Stimulated activated naive CD8-positive, alpha-beta T cell treated with anti-CD3 and anti-CD28 coated beads, Interleukin-15, Interleukin-2, amounts not matched to agents 100 ng/mL and 50 ng/mL, for 24 hours (primary cell): ENCODE measurements around the gene ASH1L.
"Not testable (repeated sequence)": the region's sequence is repeated elsewhere in the genome, so short reads cannot be mapped to it uniquely, and the experiment has no call there.

Experiments used
- H3K27ac Mint-ChIP-seq: one replicate; pipeline ENCODE4 v1.8.0; 2021; ENCODE audit warnings: mild to moderate bottlenecking, mixed read lengths
- H3K27me3 Mint-ChIP-seq: one replicate; pipeline ENCODE4 v1.8.0; 2021; ENCODE audit warnings: mixed read lengths
- H3K36me3 Mint-ChIP-seq: one replicate; pipeline ENCODE4 v1.8.0; 2021; ENCODE audit warnings: low read depth, mixed read lengths
- H3K4me1 Mint-ChIP-seq: one replicate; pipeline ENCODE4 v1.8.0; 2021; ENCODE audit warnings: low read depth, mixed read lengths
- H3K4me3 Mint-ChIP-seq: one replicate; pipeline ENCODE4 v1.8.0; 2021; ENCODE audit warnings: mild to moderate bottlenecking, mixed read lengths
- H3K9me3 Mint-ChIP-seq: one replicate; pipeline ENCODE4 v1.8.0; 2021; ENCODE audit warnings: mixed read lengths

The ASH1L gene

DNA sequence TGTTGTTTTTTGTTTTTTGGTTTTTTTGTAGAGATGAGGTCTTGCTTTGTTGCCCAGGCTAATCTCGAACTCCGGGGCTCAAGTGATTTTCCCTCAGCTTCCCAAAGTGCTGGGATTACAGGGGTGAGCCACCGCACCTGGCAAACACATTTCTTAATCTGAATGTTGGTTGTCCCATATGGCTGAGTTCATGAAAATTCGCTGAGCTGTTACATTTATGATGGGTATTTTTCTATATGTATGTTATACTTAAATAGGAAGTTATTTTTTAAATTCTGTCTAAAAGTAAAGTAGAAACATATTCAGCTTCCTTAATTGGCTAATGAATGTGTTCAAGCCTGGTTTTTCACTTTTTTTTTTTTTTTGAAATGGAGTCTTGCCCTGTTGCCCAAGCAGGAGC is 75.1 kb downstream of the ASH1L start:
- no peak overlapping the region for H3K4me3 Mint-ChIP-seq
- no peaks in the 10 kb centered on the region for H3K9me3 Mint-ChIP-seq
- H3K27ac Mint-ChIP-seq: no peak overlapping the region
- no peaks in the 10 kb centered on the region for H3K27me3 Mint-ChIP-seq
- H3K36me3 Mint-ChIP-seq: peaks cover 11% of the 10 kb centered on the region
- peaks cover 8% of the 10 kb centered on the region for H3K4me1 Mint-ChIP-seq

DNA sequence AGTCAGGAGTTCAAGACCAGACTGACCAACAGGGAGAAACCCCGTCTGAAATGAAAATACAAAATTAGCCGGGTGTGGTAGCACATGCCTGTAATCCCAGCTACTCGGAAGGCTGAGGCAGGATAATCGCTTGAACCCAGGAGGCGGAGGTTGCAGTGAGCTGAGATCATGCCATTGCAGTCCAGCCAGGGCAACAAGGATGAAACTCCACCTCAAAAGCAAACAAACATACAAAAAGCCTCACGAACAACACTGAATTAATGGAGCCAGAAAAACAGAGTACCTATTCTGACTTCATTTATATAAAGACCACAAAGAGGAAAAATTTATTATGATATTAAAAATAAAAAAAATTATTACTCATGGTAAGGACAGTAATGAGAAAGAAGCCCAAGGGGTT is 75.7 kb downstream of the ASH1L start:
- not testable (repeated sequence) for H3K9me3 Mint-ChIP-seq, H3K4me1 Mint-ChIP-seq, H3K27ac Mint-ChIP-seq, H3K27me3 Mint-ChIP-seq, H3K4me3 Mint-ChIP-seq
- peaks cover 14% of the 10 kb centered on the region for H3K36me3 Mint-ChIP-seq

DNA sequence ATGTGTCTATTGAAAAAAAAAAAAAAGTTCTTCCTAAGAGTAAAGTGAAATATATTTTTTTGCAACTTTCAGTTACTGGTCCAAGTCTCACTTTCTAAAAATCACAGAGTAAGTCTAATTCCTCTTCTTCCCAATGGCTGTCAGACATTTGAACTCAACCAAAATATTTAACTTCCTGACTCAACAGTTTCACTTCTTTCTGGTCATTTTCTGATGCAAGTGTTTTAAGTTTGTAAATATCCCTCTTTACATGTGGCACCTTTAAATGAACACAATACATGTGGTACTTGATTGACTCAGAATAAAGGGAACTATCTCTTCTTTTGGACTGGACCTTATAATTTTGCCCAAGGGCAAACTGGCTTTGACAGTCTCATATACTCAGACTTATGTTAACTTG is 76.7 kb downstream of the ASH1L start:
- Mint-ChIP-seq H3K27me3 (no peaks in the 10 kb centered on the region), H3K4me1 (peaks cover 8% of the 10 kb centered on the region), H3K9me3 (no peaks in the 10 kb centered on the region), H3K36me3 (peaks cover 24% of the 10 kb centered on the region), H3K27ac (no peak overlapping the region), H3K4me3 (no peak overlapping the region)

DNA sequence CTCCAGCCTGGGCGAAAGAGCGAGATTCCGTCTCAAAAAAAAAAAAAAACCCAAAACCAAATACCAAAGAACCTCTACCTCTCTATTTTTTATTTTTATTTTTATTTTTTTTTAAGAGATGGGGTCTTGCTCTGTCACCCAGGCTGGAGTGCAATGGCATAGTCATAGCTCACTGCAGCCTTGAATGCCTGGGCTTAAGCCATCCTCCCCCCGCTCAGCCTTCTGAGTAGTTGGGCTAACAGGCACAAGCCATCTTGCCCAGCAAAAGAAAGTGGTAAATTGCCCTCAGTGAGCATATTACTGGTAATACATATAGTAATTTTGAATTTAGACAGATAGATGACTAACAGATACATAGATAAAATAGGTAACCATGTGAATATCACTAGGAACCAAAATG is 77.4 kb downstream of the ASH1L start:
- H3K4me3 Mint-ChIP-seq: no peak overlapping the region
- peaks cover 27% of the 10 kb centered on the region for H3K36me3 Mint-ChIP-seq
- no peaks in the 10 kb centered on the region for H3K9me3 Mint-ChIP-seq
- H3K4me1 Mint-ChIP-seq: peaks cover 8% of the 10 kb centered on the region
- H3K27me3 Mint-ChIP-seq: no peaks in the 10 kb centered on the region
- no peak overlapping the region for H3K27ac Mint-ChIP-seq

DNA sequence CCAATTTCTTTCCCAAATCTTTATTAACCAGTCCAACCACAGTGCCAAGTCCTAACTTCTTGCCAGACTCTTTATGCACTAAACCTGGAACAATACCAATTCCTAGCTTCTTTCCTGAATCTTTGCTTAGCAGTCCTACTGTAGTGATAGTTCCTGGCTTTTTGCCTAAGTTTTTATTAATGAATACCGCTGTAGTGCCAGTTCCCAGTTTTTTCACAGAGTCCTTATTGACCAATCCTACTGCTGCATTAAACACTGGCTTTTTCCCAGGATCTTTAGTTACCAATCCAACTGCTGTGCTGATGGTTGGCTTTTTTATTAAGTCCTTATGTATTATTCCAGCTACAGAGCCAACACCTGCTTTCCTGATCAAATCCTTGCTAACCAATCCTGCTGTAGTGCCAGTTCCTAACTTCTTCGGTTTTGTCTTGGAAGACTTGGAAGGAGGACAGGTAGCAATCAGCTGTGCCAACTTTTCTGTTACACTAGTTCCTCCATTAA is 80.8 kb downstream of the ASH1L start:
- no peaks in the 10 kb centered on the region for H3K9me3 Mint-ChIP-seq
- H3K36me3 Mint-ChIP-seq: peaks cover 49% of the 10 kb centered on the region
- H3K4me3 Mint-ChIP-seq: no peak overlapping the region
- H3K4me1 Mint-ChIP-seq: peaks cover 11% of the 10 kb centered on the region
- no peaks in the 10 kb centered on the region for H3K27me3 Mint-ChIP-seq
- H3K27ac Mint-ChIP-seq: no peak overlapping the region

DNA sequence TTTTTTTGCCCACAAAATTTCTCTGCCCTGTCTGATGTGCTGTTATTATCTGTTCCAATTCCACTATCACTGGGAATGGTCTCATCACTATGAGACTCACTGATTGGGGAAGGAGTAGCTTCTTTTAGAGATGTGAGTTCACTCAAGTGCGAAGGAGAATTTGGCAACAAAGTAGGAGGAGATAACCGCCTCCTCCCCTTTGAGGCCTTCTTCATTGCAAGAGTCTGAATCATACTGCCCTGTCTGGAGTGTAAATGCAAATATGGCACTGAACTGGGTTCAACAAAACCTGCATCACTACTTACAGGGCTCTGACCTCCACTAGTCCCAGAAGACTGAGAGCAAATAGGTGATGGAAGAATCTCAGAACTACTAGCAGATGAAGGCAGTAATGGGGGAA is 83.4 kb downstream of the ASH1L start:
- H3K36me3 Mint-ChIP-seq: peaks cover 57% of the 10 kb centered on the region
- peaks cover 4% of the 10 kb centered on the region for H3K9me3 Mint-ChIP-seq
- H3K4me3 Mint-ChIP-seq: no peak overlapping the region
- H3K4me1 Mint-ChIP-seq: peaks cover 7% of the 10 kb centered on the region
- H3K27me3 Mint-ChIP-seq: no peaks in the 10 kb centered on the region
- H3K27ac Mint-ChIP-seq: peak overlapping the region; percentile 56

DNA sequence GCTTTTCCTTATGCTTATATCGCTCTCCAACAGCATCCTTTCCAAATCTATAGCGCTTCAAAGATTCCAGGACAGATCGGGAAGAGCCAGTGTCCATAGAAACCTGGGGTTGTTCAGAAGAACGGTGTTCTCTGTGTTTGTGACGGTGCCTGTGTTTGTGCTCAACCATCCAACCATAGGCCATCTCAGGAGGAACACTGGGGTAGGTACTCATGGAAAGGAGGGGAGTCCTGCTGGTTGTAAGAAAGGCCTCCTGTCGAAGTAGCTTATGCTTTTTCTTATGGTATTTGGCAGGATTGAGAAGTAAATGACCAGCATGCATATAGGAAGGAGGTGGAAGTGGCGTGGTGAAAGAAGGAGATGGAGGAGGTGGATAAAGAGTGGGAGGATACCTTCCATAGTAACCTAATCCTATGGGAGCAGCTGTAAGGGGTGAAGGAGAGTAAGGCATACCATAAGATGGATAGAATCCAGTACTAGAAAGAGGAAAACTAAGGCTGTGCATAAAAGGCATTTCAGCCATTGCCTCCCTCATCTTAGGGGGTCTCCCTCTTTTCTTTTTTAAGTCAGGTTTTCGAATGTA is 84.2 kb downstream of the ASH1L start:
- H3K4me3 Mint-ChIP-seq: no peak overlapping the region
- peaks cover 4% of the 10 kb centered on the region for H3K9me3 Mint-ChIP-seq
- H3K36me3 Mint-ChIP-seq: peaks cover 60% of the 10 kb centered on the region
- peak overlapping the region; percentile 21 for H3K27ac Mint-ChIP-seq
- no peaks in the 10 kb centered on the region for H3K27me3 Mint-ChIP-seq
- H3K4me1 Mint-ChIP-seq: peaks cover 7% of the 10 kb centered on the region

DNA sequence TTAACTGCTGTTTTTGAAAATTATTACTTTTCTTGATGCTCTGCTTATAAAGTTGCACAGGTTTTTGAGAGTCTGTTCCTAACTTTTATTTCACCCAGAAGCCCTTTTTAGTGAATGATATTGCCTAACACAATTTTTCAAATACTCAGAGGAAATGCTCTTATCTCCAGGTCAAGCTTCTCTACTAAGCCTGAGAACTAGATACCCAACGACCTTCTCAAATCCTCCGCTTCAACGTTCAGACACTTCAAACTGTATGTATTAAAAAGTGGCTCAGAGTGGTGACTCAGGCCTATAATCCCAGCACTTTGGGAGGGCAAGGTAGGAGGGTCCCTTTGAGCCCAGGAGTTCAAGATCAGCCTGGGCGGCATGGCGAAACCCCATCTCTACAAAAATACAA is 88.5 kb downstream of the ASH1L start:
- H3K27ac Mint-ChIP-seq: no peak overlapping the region
- peaks cover 12% of the 10 kb centered on the region for H3K4me1 Mint-ChIP-seq
- H3K36me3 Mint-ChIP-seq: peaks cover 66% of the 10 kb centered on the region
- no peak overlapping the region for H3K4me3 Mint-ChIP-seq
- no peaks in the 10 kb centered on the region for H3K27me3 Mint-ChIP-seq
- peaks cover 14% of the 10 kb centered on the region for H3K9me3 Mint-ChIP-seq

DNA sequence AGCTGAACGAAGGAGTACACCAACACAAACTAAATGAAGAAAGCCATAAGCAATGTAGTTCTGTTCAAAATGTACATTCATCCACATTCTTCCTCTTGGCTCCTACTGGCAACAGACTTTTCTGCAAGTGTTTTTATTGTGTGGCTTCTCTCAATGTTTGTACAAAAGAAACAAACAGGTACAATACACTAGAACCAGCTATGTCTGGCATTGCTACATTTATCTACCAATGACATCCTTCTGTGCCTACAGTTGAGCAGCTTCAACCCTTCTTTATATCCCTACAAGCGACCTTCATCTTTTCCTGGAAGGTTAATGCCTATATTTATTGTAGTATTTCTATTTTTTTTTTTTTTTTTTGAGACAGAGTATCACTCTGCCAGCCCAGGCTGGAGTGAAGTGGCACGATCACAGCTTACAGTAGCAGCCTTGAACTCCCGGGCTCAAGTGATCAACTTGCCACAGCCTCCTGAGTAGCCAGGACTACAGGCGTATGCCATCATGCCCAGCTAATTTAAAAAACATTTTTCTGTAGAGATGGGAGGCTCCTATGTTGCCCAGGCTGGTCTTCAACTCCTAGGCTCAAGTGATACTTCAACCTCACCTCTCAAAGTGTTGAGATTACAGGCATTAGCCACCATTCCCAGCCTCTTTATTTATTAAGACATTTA is 89.3 kb downstream of the ASH1L start:
- H3K4me1 Mint-ChIP-seq: peaks cover 17% of the 10 kb centered on the region

DNA sequence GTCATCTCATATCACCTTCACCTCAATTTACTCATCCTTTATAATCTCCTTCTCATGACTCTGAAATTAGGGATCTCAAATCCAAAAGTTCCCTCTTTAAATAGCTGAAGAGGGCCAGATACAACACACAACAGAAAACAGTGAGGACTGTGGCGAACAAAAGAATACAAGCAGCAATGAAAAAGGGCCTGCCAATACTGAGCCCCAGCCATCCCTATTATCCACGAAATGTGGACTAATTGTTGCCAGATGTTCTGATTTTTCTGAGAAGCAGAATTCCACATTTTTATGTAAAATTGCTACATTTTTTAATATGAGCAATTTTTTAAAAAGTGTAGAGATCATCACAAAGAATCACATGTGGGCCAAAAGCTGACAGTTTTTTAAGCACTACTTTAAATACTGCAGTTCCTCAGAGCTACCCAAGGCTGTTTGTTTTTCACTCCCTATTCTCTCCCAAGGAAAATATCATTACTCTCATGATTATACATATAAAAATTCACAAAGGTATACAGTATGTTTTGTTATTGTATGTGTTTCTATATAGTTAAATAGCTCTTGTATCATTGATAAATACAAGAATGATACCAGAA is 90.0 kb downstream of the ASH1L start:
- Mint-ChIP-seq H3K4me1 (peaks cover 24% of the 10 kb centered on the region), H3K27ac (no peak overlapping the region), H3K36me3 (peaks cover 63% of the 10 kb centered on the region), H3K9me3 (peaks cover 14% of the 10 kb centered on the region), H3K27me3 (no peaks in the 10 kb centered on the region), H3K4me3 (no peak overlapping the region)

More for the DNA sequence above, 89.3 kb downstream of the ASH1L start:
- Mint-ChIP-seq H3K36me3 (peaks cover 64% of the 10 kb centered on the region), H3K9me3 (peaks cover 14% of the 10 kb centered on the region), H3K4me3 (no peak overlapping the region), H3K27me3 (no peaks in the 10 kb centered on the region), H3K27ac (no peak overlapping the region)

DNA sequence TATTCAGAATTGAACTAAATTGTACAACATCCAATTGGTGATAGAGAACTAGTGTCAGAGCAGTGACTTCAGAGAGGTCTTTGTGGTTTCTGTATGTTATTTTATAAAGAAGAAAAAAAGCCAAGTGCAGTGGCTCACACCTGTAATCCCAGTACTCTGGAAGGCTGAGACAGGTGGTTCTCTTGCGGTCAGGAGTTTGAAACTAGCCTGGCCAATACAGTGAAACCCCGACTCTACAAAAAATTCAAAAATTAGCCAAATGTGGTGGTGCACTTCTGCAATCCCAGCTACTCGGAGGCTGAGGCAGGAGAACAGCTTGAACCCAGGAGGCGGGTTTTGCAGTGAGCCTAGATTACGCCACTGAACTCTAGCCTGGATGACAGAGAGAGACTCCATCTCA is 90.7 kb downstream of the ASH1L start:
- peaks cover 14% of the 10 kb centered on the region for H3K9me3 Mint-ChIP-seq
- no peak overlapping the region for H3K4me3 Mint-ChIP-seq
- peaks cover 63% of the 10 kb centered on the region for H3K36me3 Mint-ChIP-seq
- H3K27ac Mint-ChIP-seq: no peak overlapping the region
- no peaks in the 10 kb centered on the region for H3K27me3 Mint-ChIP-seq
- H3K4me1 Mint-ChIP-seq: peaks cover 31% of the 10 kb centered on the region

DNA sequence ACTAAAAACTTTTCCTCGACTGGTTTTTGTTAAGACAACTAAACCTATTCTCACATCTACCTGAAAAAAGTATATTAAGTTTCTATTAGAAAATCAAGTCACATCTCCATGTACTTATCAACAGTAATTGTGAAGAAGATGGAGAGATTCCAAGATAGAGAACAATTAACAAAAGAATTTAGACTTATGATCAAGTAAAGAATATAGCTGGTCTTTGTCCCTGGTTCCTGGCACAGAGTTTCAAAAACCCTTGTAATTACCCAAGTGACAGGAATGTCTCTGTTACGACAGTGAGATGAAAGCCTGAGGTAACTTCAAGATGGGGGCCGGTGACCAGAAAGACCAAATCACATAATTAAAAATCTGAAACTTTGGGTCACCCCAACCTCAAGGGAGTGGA is 91.6 kb downstream of the ASH1L start:
- Mint-ChIP-seq H3K4me1 (peaks cover 39% of the 10 kb centered on the region), H3K27me3 (no peaks in the 10 kb centered on the region), H3K36me3 (peaks cover 63% of the 10 kb centered on the region), H3K4me3 (no peak overlapping the region), H3K27ac (no peak overlapping the region), H3K9me3 (peaks cover 14% of the 10 kb centered on the region)

DNA sequence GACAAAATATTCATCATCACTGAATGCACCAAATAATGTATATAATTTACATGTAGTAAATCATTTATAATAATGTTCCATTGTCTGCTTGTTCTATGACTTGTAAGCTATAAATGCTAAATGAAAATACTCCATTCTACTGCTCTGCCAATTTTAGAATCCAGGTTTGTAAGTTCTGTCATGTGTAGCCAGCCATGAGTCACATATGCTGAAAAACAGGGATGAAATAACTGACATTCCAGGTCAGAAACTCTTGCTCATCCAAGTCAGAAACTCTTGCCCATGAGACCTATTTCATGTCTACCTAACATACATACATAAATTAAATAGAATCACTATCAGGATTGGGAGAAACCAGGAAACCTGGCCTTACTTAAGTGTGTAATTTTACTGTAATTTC is 95.6 kb downstream of the ASH1L start:
- peaks cover 44% of the 10 kb centered on the region for H3K36me3 Mint-ChIP-seq

DNA sequence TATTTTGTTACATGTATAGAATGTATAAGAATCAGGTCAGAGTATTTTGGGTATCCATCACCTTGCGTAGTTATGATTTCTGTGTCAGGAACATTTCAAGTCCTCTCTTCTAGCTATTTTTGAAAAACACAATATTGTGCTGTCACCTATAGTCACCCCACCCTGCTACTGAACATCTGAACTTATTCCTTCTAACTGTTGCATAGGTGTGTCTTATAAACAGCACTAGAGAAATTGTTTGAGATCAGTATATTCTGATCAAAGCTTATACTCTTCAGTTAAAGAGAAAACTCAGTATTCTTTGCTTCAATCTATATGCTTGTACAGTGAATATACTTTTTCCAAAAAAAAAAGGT is 96.0 kb downstream of the ASH1L start:
- H3K4me1 Mint-ChIP-seq: peaks cover 63% of the 10 kb centered on the region
- peak overlapping the region; percentile 76 for H3K27ac Mint-ChIP-seq
- peaks cover 40% of the 10 kb centered on the region for H3K36me3 Mint-ChIP-seq
- H3K27me3 Mint-ChIP-seq: no peaks in the 10 kb centered on the region
- peak overlapping the region; percentile 8 for H3K4me3 Mint-ChIP-seq
- H3K9me3 Mint-ChIP-seq: peaks cover 3% of the 10 kb centered on the region

More for the DNA sequence above, 95.6 kb downstream of the ASH1L start:
- no peaks in the 10 kb centered on the region for H3K27me3 Mint-ChIP-seq
- peaks cover 5% of the 10 kb centered on the region for H3K9me3 Mint-ChIP-seq
- no peak overlapping the region for H3K4me3 Mint-ChIP-seq
- H3K27ac Mint-ChIP-seq: peak overlapping the region; percentile 18
- peaks cover 63% of the 10 kb centered on the region for H3K4me1 Mint-ChIP-seq

DNA sequence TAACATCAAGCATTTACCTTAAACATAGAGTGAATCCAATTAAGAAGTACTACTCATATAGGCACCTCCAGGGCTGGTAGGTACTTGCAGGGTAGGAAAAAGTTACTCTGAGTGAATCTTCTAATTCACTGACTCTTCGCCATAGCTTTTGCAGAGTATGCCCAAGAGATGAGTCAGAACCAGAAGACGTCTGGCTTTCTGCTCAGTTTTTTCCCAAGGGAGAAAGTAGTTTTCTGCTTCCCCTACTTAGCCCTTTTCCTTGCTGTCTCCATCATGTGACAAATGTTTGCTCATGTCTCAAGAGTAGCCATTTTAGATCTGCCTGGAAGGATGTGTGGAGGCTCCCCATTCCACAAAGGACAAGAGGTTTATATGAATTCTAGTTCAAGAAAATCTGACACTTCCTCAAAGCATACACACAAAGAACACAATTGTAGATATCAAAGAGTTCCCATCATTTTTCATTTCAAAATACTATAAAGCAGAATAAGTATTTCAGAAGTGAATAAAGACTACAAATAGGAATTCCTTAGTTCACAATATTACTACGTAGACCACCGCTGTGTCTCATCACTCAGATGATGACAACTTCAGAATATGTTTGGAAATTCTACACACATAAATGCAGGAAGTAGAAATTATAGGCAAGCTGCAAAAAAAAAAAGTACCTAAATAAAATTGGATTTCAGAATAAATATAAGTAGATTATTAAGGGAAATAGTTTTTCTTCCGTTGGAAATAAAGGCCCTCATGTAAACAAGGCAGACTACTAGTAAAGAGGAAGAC is 98.5 kb downstream of the ASH1L start:
- Mint-ChIP-seq H3K4me1 (peaks cover 56% of the 10 kb centered on the region), H3K36me3 (peaks cover 29% of the 10 kb centered on the region), H3K27ac (peak overlapping the region; percentile 4), H3K4me3 (no peak overlapping the region), H3K9me3 (no peaks in the 10 kb centered on the region), H3K27me3 (no peaks in the 10 kb centered on the region)
